Nephron (organoid): ENCODE measurements around the gene CYP2C8.
"Not testable (repeated sequence)": the region's sequence is repeated elsewhere in the genome, so short reads cannot be mapped to it uniquely, and the experiment has no call there.

Source experiments
- H3K27ac Mint-ChIP-seq, 3 experiments: 2 replicates each; pipeline ENCODE4 v1.8.0; 2020; ENCODE audit warnings: mixed read lengths in 3 of 3, mild to moderate bottlenecking in 2 of 3, moderate library complexity in 1 of 3
- H3K27me3 Mint-ChIP-seq: 2 replicates; pipeline ENCODE4 v1.8.0; 2021; ENCODE audit warnings: low read depth, mild to moderate bottlenecking, moderate library complexity, mixed read lengths
- H3K36me3 Mint-ChIP-seq: 2 replicates; pipeline ENCODE4 v1.8.0; 2020; ENCODE audit warnings: low read depth, mixed read lengths
- H3K4me1 Mint-ChIP-seq: 2 replicates; pipeline ENCODE4 v1.8.0; 2020; ENCODE audit warnings: mixed read lengths
- H3K4me3 Mint-ChIP-seq, 3 experiments: 2 replicates each; pipeline ENCODE4 v1.8.0; 2020; ENCODE audit warnings: mild to moderate bottlenecking in 3 of 3, mixed read lengths in 3 of 3, moderate library complexity in 2 of 3
- H3K9me3 Mint-ChIP-seq: 2 replicates; pipeline ENCODE4 v1.8.0; 2020; ENCODE audit warnings: mixed read lengths
- CTCF ChIP-seq, 3 experiments: fragments of 200-600 bp; sonication (generic); IDR thresholded peaks; one replicate each; pipeline ENCODE4 v1.5.0; 2021; ENCODE audit warnings: antibody characterized with exemption in 3 of 3; ENCODE audit not compliant: unreplicated experiment in 3 of 3

CYP2C8 gene

GRCh38 chr10:95069286-95069685 lies at the start of gene CYP2C8:
TSS of gene CYP2C8 (minus strand) at chr10:95069497. CDS start at chr10:95069402, 95 bp downstream.
- H3K9me3 Mint-ChIP-seq, result no peaks in the 10 kb centered on the region
- no peaks in the 10 kb centered on the region for H3K36me3 Mint-ChIP-seq
- no peaks in the 10 kb centered on the region for H3K4me1 Mint-ChIP-seq
- TF ChIP-seq CTCF (IDR thresholded peaks at IDR 0.05; ENCODE audit: unreplicated experiment in 3 of 3), result no peak
- no peaks in the 10 kb centered on the region for H3K27me3 Mint-ChIP-seq
- H3K4me3 Mint-ChIP-seq, result no peak within 1 kb of the TSS
- H3K27ac Mint-ChIP-seq, result no peak within 1 kb of the TSS

GRCh38 chr10:95116869-95117269 lies 47.6 kb upstream of the CYP2C8 start:
- H3K4me1 Mint-ChIP-seq, result no peaks in the 10 kb centered on the region
- H3K4me3 Mint-ChIP-seq, result no peak overlapping the region
- no peaks in the 10 kb centered on the region for H3K27me3 Mint-ChIP-seq
- no peaks in the 10 kb centered on the region for H3K36me3 Mint-ChIP-seq
- H3K9me3 Mint-ChIP-seq, result peaks cover 59% of the 10 kb centered on the region
- no peak for TF ChIP-seq CTCF (IDR thresholded peaks at IDR 0.05; ENCODE audit: unreplicated experiment in 3 of 3)
- no peak overlapping the region for H3K27ac Mint-ChIP-seq

- not testable (repeated sequence) for H3K27me3 Mint-ChIP-seq, H3K36me3 Mint-ChIP-seq, H3K4me1 Mint-ChIP-seq, H3K27ac Mint-ChIP-seq, H3K4me3 Mint-ChIP-seq
- H3K9me3 Mint-ChIP-seq, result peaks cover 46% of the 10 kb centered on the region
These were observed 41.5 kb upstream of the CYP2C8 start for GRCh38 chr10:95110823-95111222.

- no peaks in the 10 kb centered on the region for H3K36me3 Mint-ChIP-seq
- H3K27ac Mint-ChIP-seq, result no peak overlapping the region
- no peaks in the 10 kb centered on the region for H3K27me3 Mint-ChIP-seq
- no peak overlapping the region for H3K4me3 Mint-ChIP-seq
- H3K4me1 Mint-ChIP-seq, result no peaks in the 10 kb centered on the region
- H3K9me3 Mint-ChIP-seq, result no peaks in the 10 kb centered on the region
- no peak for TF ChIP-seq CTCF (IDR thresholded peaks at IDR 0.05; ENCODE audit: unreplicated experiment in 3 of 3)
These were observed 28.5 kb upstream of the CYP2C8 start for GRCh38 chr10:95097805-95098204.

- Mint-ChIP-seq H3K27ac (no peak overlapping the region), H3K27me3 (no peaks in the 10 kb centered on the region), H3K9me3 (peaks cover 2% of the 10 kb centered on the region), H3K4me1 (no peaks in the 10 kb centered on the region), H3K36me3 (no peaks in the 10 kb centered on the region), H3K4me3 (no peak overlapping the region)
- TF ChIP-seq CTCF (IDR thresholded peaks at IDR 0.05; ENCODE audit: unreplicated experiment in 3 of 3), result no peak
These were observed 26.8 kb upstream of the CYP2C8 start for GRCh38 chr10:95096143-95096542.

GRCh38 chr10:95079626-95080025 lies 10.3 kb upstream of the CYP2C8 start:
- not testable (repeated sequence) for H3K4me1 Mint-ChIP-seq

GRCh38 chr10:95077556-95077955 lies 8.3 kb upstream of the CYP2C8 start:
- no peak for TF ChIP-seq CTCF (IDR thresholded peaks at IDR 0.05; ENCODE audit: unreplicated experiment in 3 of 3)
- H3K27me3 Mint-ChIP-seq, result no peaks in the 10 kb centered on the region

More at GRCh38 chr10:95079626-95080025, 10.3 kb upstream of the CYP2C8 start:
- H3K27ac Mint-ChIP-seq, H3K4me3 Mint-ChIP-seq, H3K36me3 Mint-ChIP-seq, H3K27me3 Mint-ChIP-seq: not testable (repeated sequence)
- peaks cover 18% of the 10 kb centered on the region for H3K9me3 Mint-ChIP-seq

More at GRCh38 chr10:95077556-95077955, 8.3 kb upstream of the CYP2C8 start:
- peaks cover 18% of the 10 kb centered on the region for H3K9me3 Mint-ChIP-seq
- H3K4me1 Mint-ChIP-seq, result no peaks in the 10 kb centered on the region
- no peak overlapping the region for H3K4me3 Mint-ChIP-seq
- H3K36me3 Mint-ChIP-seq, result no peaks in the 10 kb centered on the region
- H3K27ac Mint-ChIP-seq, result no peak overlapping the region
